Tongue (tissue), 2 donors: ENCODE data around the gene SLU7. TPM values are rescaled to one million over a fixed set of nuclear protein-coding genes. Genes with fewer than 3 reads are reported as not detected.

Experiments
- DNase-seq: peaks from one replicate; pipeline ENCODE4 v3.0.0-alpha.2; 2015
- total RNA-seq: library from RNA; depleted of rRNA; stranded (reverse); fragments of >200 nt; gene quantifications from one replicate; pipeline ENCODE4 v1.2.3, GENCODE V29; 2014

Gene SLU7
- 77.5 TPM for total RNA-seq

- DNase-seq, result peak; percentile 98
These were observed at the start of gene SLU7 for GRCh38 chr5:160418561-160419457. Gene SLU7 (minus strand): TSS chr5:160419081. CDS start chr5:160415294, 3,787 bp downstream.

- no peak for DNase-seq
These were observed 49.6 kb upstream of the SLU7 start for GRCh38 chr5:160468363-160468975.

GRCh38 chr5:160467555-160468362 is 48.9 kb upstream of the SLU7 start:
- DNase-seq, result peak; percentile 69

GRCh38 chr5:160466889-160467554 is 48.1 kb upstream of the SLU7 start:
- no peak for DNase-seq

- no peak for DNase-seq
These were observed 47.2 kb upstream of the SLU7 start for GRCh38 chr5:160466116-160466515.

- no peak for DNase-seq
These were observed 45.6 kb upstream of the SLU7 start for GRCh38 chr5:160464466-160464797.

- no peak for DNase-seq
These were observed 45.0 kb upstream of the SLU7 start for GRCh38 chr5:160463740-160464465.

- no peak for DNase-seq
These were observed 44.3 kb upstream of the SLU7 start for GRCh38 chr5:160463227-160463626.

- no peak for DNase-seq
These were observed 43.3 kb upstream of the SLU7 start for GRCh38 chr5:160462167-160462566.

- no peak for DNase-seq
These were observed 42.5 kb upstream of the SLU7 start for GRCh38 chr5:160461378-160461777.

- no peak for DNase-seq
These were observed 41.6 kb upstream of the SLU7 start for GRCh38 chr5:160460377-160461049.

- no peak for DNase-seq
These were observed 40.2 kb upstream of the SLU7 start for GRCh38 chr5:160458806-160459800.

GRCh38 chr5:160457252-160457651 is 38.4 kb upstream of the SLU7 start:
- DNase-seq, result no peak

GRCh38 chr5:160456480-160457177 is 37.7 kb upstream of the SLU7 start:
- no peak for DNase-seq

- DNase-seq, result no peak
These were observed 36.7 kb upstream of the SLU7 start for GRCh38 chr5:160455600-160455999.

- DNase-seq, result no peak
These were observed 34.9 kb upstream of the SLU7 start for GRCh38 chr5:160453751-160454150.

- no peak for DNase-seq
These were observed 33.9 kb upstream of the SLU7 start for GRCh38 chr5:160452795-160453194.

- no peak for DNase-seq
These were observed 33.2 kb upstream of the SLU7 start for GRCh38 chr5:160452036-160452435.

- DNase-seq, result no peak
These were observed 32.4 kb upstream of the SLU7 start for GRCh38 chr5:160451281-160451680.
